ENCODE results near the gene TRIM43B.
"Not testable (repeated sequence)": the region's sequence is repeated elsewhere in the genome, so short reads cannot be mapped to it uniquely, and the experiment has no call there.

Gene TRIM43B

GRCh38 chr2:95484654-95485053 is at the start of gene TRIM43B:
Gene TRIM43B (minus strand): TSS chr2:95484754. CDS start chr2:95482714, 2,040 bp downstream.
- DNase-seq, result not testable (repeated sequence)

DNA sequence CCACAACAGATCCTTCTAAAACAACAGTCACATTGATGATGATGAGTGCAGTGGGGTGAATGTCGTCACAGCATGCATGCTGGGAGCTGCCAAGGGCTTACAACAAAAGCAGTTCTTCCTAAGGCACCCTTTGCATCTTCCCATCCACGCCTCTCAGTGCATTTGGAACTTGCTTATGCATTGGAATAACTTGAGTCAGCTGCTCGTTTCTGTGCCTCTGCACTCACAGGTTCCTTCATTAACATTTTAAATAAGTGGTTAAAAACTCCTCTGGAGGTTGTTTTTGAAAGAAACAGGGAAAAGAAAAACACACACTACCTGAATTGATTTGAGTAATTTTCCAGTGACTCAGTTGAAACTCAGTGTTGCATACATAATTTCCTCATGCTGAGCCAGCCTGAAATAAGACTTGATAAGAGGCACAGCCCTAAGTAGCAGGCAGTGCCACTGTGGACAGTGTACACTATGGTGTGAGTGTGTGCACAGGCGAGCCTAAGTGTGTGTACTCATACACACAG is 46.8 kb upstream of the TRIM43B start:
- DNase-seq, result no peak

GRCh38 chr2:95530734-95531133 is 46.2 kb upstream of the TRIM43B start:
- DNase-seq, result no peak

- peak; percentile 60 for DNase-seq
Observed at GRCh38 chr2:95526360-95527341, 42.1 kb upstream of the TRIM43B start.

DNA sequence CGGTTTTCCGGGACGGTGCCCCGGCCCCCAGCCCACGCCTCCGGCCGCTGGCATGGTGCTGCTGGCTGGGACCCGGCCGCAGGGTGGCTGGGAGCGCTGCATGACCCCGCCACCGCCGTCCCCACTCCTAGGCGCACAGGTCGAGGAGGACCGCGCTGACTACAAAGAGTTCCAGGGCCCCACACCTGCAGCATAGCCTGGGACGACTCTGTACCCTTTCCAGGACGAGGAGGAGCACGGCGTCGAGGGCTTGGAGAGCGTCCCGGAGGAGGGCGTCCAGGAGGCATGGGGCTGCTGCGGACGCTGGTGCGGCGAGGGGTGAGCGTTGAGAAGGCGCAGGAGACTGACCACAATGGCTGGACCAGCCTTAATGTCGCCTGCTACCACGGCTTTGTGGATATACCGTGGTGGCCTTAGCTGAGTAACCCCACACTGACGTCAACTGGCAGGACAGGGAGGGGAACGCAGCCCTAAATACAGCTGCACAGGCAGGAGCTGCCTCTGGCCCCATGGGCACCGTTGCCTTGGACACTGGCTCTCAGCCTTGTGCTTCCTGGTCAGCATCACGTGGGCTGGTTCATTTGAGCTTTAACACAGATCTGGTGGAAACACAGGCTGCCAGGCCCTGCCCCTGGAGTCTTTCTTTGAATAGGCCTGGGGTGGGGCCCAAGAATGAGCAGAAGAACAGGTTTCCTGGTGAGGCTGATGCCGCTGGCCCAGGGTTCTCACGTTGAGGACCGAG is 40.9 kb upstream of the TRIM43B start:
- no peak for DNase-seq

DNA sequence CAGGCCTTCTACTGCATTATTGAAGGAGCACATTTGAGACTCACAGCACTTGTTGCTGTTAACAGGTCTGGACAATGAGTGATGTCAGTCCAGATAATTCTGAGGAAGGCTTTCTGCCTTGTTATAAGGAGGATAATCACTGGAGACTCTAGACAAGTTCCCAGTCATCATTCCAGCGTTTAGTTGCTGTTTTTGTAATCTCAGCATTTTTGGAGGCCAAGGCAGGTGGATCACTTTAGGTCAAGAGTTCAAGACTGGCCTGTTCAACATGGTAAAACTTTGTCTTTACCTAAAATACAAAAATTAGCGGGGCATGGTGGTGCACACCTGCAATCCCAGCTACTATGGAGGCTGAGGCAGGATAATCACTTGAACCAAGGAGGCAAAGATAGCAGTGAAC is 39.6 kb upstream of the TRIM43B start:
- DNase-seq, result no peak

DNA sequence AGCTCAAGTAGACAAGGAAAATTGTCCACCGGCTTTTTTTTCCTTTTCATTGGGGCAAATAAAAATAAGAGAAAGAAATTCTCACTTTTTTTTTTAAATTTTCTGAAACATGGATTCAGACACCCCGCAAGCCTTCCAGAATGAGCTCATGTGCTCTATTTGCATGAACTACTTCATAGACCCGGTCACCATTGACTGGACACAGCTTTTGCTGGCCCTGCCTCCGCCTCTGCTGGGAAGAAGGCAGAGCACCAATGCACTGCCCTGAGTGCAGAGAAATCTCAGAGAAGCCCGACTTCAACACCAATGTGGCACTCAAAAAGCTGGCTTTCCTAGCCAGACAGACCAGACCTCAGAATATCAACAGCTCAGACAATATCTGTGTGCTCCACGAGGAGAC is 30.2 kb upstream of the TRIM43B start:
- DNase-seq, result no peak

DNA sequence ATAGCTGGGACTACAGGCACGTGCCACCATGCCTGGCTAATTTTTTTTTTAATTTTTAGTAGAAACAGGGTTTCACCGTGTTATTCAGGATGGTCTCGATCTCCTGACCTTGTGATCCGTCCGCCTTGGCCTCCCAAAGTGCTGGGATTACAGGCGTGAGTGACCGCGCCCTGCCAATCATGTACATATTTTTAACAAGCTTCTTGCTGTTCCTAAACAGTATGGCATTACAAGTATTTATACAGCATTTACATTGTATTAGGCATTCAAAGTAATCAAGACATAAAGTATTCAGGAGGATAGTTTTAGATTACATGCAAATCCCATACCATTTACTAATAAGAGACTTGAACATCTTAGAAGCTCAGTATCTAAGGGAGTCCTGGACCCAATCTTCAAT is 29.7 kb upstream of the TRIM43B start:
- not testable (repeated sequence) for DNase-seq

DNA sequence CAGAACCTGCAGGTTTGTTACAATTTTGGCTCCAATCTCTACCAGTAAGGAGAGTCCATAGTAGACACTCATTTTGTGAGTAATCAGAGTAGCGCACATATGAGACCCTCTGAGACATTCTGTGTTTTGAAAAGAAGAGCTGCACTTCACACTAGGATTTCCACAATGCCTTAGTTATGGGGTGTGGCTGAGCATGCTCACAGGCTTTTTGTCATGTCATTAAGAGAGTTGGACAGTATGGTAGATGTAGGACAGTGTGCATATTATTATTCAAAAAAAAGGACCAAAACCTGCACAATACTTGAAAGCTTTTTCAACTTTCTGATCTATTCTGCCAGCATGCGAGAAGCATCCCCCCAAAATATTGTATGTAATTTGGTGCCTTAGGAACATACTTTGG is 24.9 kb upstream of the TRIM43B start:
- no peak for DNase-seq

GRCh38 chr2:95505222-95505621 is 20.7 kb upstream of the TRIM43B start:
- no peak for DNase-seq

- no peak for DNase-seq
Observed at GRCh38 chr2:95500854-95501253, 16.3 kb upstream of the TRIM43B start.

DNA sequence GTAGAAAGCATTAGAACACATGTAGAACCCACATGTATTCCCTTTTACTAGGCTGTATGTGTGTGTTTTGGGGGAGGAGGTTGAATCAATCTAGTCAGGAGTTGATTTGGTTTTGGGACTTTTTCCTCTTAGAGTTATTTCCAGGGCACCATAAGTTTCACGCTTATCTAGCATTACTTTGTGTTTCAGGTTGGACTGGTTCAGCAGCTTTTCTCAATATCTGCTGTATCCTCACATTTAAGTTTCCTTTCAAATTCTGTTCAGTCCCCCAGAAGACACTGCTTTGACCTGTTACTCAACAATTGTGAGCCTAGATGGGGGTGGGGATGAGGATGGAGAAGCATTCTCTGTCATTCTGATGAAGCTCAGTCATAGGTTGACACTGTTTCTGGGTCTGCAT is 7.5 kb upstream of the TRIM43B start:
- DNase-seq, result not testable (repeated sequence)

GRCh38 chr2:95475025-95475424 is 9.5 kb downstream of the TRIM43B start:
- not testable (repeated sequence) for DNase-seq

DNA sequence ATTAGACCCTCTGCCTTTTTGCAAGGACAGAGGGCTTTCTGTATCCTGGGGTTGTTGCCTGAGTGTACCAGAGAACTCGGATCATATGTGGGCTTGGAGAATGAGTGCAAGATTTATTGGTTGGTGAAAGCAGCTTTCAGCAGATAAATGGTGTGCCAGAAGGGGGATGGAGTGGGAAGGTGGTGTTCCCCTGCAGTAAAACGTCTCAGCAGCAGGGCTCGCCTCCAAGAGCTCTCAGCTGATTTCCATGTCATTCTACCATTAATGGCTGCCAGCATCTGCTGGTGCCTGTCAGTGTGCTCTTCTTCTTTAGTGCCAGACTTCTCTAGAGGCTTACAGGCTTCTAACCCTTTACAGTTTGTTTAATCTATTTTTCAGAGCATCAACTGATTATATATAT is 16.6 kb downstream of the TRIM43B start:
- not testable (repeated sequence) for DNase-seq

GRCh38 chr2:95466572-95466971 is 18.0 kb downstream of the TRIM43B start:
- DNase-seq, result not testable (repeated sequence)

- DNase-seq, result not testable (repeated sequence)
Observed at GRCh38 chr2:95463292-95463691, 21.3 kb downstream of the TRIM43B start.

DNA sequence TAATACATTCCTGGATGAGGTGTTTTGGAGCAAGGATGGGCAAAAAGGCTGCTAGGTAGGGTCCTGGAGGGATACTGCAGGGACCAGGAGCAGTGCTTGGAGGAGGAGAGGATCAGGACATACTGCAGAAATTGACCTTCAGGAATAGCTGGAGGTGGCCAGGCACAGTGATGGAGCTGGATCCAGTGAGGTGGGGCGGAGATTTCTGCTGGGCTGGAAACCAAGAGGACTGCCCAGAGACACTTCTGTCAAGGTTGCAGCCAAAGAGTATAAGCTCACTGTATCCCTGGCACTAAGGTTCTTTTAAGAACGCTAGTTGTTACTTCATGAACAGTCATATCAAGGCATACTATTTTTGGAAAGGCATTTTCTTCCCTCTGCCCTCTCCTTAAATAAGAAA is 39.2 kb downstream of the TRIM43B start:
- DNase-seq, result not testable (repeated sequence)

- not testable (repeated sequence) for DNase-seq
Observed at GRCh38 chr2:95442474-95443099, 42.0 kb downstream of the TRIM43B start.

GRCh38 chr2:95435872-95436209 is 48.7 kb downstream of the TRIM43B start:
- DNase-seq, result not testable (repeated sequence)

- DNase-seq, result not testable (repeated sequence)
Observed at GRCh38 chr2:95435162-95435871, 49.2 kb downstream of the TRIM43B start.

DNA sequence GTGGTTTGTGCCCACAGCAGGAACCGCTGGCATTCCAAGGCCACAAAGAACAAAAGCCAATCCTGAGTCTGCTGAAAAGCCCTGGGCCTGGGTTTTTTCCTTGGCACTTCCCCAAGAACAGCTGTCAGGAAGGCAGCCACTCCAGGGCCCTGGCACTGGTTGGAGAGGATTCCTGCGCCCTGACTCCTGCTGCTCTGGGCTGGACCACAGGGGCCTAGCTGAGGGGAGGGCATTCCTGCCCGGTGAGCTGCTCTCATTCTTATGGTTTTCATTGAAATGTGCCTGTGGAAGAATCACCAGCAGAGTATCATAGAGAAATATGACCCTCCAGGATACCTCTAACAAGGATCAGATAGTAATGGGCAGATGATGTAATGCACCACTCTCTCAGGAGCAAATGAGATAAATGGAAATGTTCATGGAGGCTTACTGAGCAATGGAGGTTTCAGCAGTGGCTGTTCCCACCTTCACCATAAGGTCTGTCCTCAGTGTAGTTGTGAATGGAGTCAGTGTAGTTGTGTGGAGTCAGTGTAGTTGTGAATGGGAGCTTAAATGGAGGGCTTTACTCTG is 50.0 kb downstream of the TRIM43B start:
- not testable (repeated sequence) for DNase-seq

- not testable (repeated sequence) for DNase-seq
Observed at GRCh38 chr2:95433973-95434372, 50.6 kb downstream of the TRIM43B start.
